ENCODE data around the gene COL27A1. TPM values are rescaled to one million over a fixed set of nuclear protein-coding genes. Genes with fewer than 3 reads are reported as not detected.
"Not testable (repeated sequence)": the region's sequence is repeated elsewhere in the genome, so short reads cannot be mapped to it uniquely, and the experiment has no call there.

COL27A1 gene
- total and polyA plus RNA-seq, 9 of the 15 experiments (the other 6 are each of a cell fraction or from before 2014, with no cell fraction given) = 0.07 TPM; not detected in 8

- H3K27ac ChIP-seq (ENCODE audit: extremely low read depth, low read depth, low read length); H3K36me3 ChIP-seq (ENCODE audit: control insufficient read depth, insufficient read depth, low read length); H2AFZ ChIP-seq (ENCODE audit: low read depth, low read length); H4K20me1 ChIP-seq (replicated peaks; ENCODE audit: control insufficient read depth, insufficient read depth, low read length); CTCF ChIA-PET (ENCODE audit: low intra/inter-chr PET ratio); in situ Hi-C loops (cut with MboI); BruUV-seq (replicated peaks); H3K79me2 ChIP-seq (ENCODE audit: control insufficient read depth, insufficient read depth, low read length); H3K9me1 ChIP-seq (ENCODE audit: control insufficient read depth, insufficient read depth, low read length); H3K4me3 ChIP-seq; H3K4me2 ChIP-seq (ENCODE audit: insufficient read depth, low read length); intact Hi-C loops (cut with micrococcal nuclease); ATAC-seq; DNase-seq (ENCODE audit: extremely low read depth in 1 of 4, low spot score in 3 of 4); H3K9ac ChIP-seq (ENCODE audit: insufficient read depth in 1 of 2, low read depth in 2 of 2, low read length in 2 of 2); H3K4me1 ChIP-seq (replicated peaks in 1 of 2; ENCODE audit: control insufficient read depth in 2 of 2, insufficient read depth in 2 of 2, low read length in 2 of 2); H3K9me3 ChIP-seq (replicated peaks; ENCODE audit: control insufficient read depth, insufficient read depth, low read depth, low read length); FAIRE-seq: not testable (repeated sequence)
- TF ChIP-seq POLR2G (IDR thresholded peaks at IDR 0.05; ENCODE audit: low read depth, low read length) = peak; percentile 47; the same call in 1 of the 2 replicates
- peaks cover 18 to 38% of the 10 kb centered on the region in 2 experiments; a peak in 4 of 5 replicates for H3K27me3 ChIP-seq (ENCODE audit: control insufficient read depth in 2 of 2, insufficient read depth in 2 of 2, low read length in 2 of 2)
- POLR2A ChIA-PET = interaction anchor here (0.6 kb wide), 2 partner anchors 130 to 325 kb away, joined by 3 to 4 read pairs; no protein-coding TSS in a partner anchor
- 5% methylated on average over 14 of the region's 19 CpGs for WGBS (ENCODE audit: insufficient coverage, low coverage, missing lambda C conversion rate)
These were observed 176.2 kb downstream of the COL27A1 start for GRCh38 chr9:114331229-114332195.

GRCh38 chr9:114332474-114333040, 177.2 kb downstream of the COL27A1 start:
- intact Hi-C loops (cut with micrococcal nuclease); H3K79me2 ChIP-seq (ENCODE audit: control insufficient read depth, insufficient read depth, low read length); BruUV-seq (replicated peaks); H4K20me1 ChIP-seq (replicated peaks; ENCODE audit: control insufficient read depth, insufficient read depth, low read length); FAIRE-seq; H3K27ac ChIP-seq (ENCODE audit: extremely low read depth, low read depth, low read length); H3K4me3 ChIP-seq; H3K36me3 ChIP-seq (ENCODE audit: control insufficient read depth, insufficient read depth, low read length); H3K4me2 ChIP-seq (ENCODE audit: insufficient read depth, low read length); H2AFZ ChIP-seq (ENCODE audit: low read depth, low read length); H3K4me1 ChIP-seq (replicated peaks in 1 of 2; ENCODE audit: control insufficient read depth in 2 of 2, insufficient read depth in 2 of 2, low read length in 2 of 2); in situ Hi-C loops (cut with MboI); H3K9me1 ChIP-seq (ENCODE audit: control insufficient read depth, insufficient read depth, low read length); CTCF ChIA-PET (ENCODE audit: low intra/inter-chr PET ratio); H3K9me3 ChIP-seq (replicated peaks; ENCODE audit: control insufficient read depth, insufficient read depth, low read depth, low read length); ATAC-seq; DNase-seq (ENCODE audit: extremely low read depth in 1 of 4, low spot score in 3 of 4); H3K9ac ChIP-seq (ENCODE audit: insufficient read depth in 1 of 2, low read depth in 2 of 2, low read length in 2 of 2): not testable (repeated sequence)
- POLR2A ChIA-PET = interaction anchor here (0.6 kb wide), 1 partner anchor 324 kb away, joined by 3 read pairs; no protein-coding TSS in a partner anchor
- 0% methylated on average over 3 of the region's 4 CpGs for WGBS (ENCODE audit: insufficient coverage, low coverage, missing lambda C conversion rate)
- H3K27me3 ChIP-seq (ENCODE audit: control insufficient read depth in 2 of 2, insufficient read depth in 2 of 2, low read length in 2 of 2) = peaks cover 17 to 35% of the 10 kb centered on the region in 2 experiments; a peak in 4 of 5 replicates

- peak; percentile 87 for FAIRE-seq
- intact Hi-C loops (cut with micrococcal nuclease) = not testable (repeated sequence)
These were observed 178.4 kb downstream of the COL27A1 start for GRCh38 chr9:114333718-114334117.

More at GRCh38 chr9:114333718-114334117, 178.4 kb downstream of the COL27A1 start:
- H3K4me3 ChIP-seq; POLR2A ChIA-PET; H3K4me1 ChIP-seq (replicated peaks in 1 of 2; ENCODE audit: control insufficient read depth in 2 of 2, insufficient read depth in 2 of 2, low read length in 2 of 2); in situ Hi-C loops (cut with MboI); DNase-seq (ENCODE audit: extremely low read depth in 1 of 4, low spot score in 3 of 4); H3K36me3 ChIP-seq (ENCODE audit: control insufficient read depth, insufficient read depth, low read length); H3K9me1 ChIP-seq (ENCODE audit: control insufficient read depth, insufficient read depth, low read length); BruUV-seq (replicated peaks); H3K9ac ChIP-seq (ENCODE audit: insufficient read depth in 1 of 2, low read depth in 2 of 2, low read length in 2 of 2); H2AFZ ChIP-seq (ENCODE audit: low read depth, low read length); H3K9me3 ChIP-seq (replicated peaks; ENCODE audit: control insufficient read depth, insufficient read depth, low read depth, low read length); CTCF ChIA-PET (ENCODE audit: low intra/inter-chr PET ratio); H3K27ac ChIP-seq (ENCODE audit: extremely low read depth, low read depth, low read length); H3K79me2 ChIP-seq (ENCODE audit: control insufficient read depth, insufficient read depth, low read length); H4K20me1 ChIP-seq (replicated peaks; ENCODE audit: control insufficient read depth, insufficient read depth, low read length); H3K4me2 ChIP-seq (ENCODE audit: insufficient read depth, low read length): not testable (repeated sequence)
- H3K27me3 ChIP-seq (ENCODE audit: control insufficient read depth in 2 of 2, insufficient read depth in 2 of 2, low read length in 2 of 2) = peaks cover 6 to 24% of the 10 kb centered on the region in 2 experiments; a peak in 4 of 5 replicates
- 2% methylated on average over 3 of the region's 4 CpGs for WGBS (ENCODE audit: insufficient coverage, low coverage, missing lambda C conversion rate)
- ATAC-seq = peak; percentile 9

Data from K562 (cell line).